ENCODE measurements around the gene TMEM217.

Gene TMEM217

DNA sequence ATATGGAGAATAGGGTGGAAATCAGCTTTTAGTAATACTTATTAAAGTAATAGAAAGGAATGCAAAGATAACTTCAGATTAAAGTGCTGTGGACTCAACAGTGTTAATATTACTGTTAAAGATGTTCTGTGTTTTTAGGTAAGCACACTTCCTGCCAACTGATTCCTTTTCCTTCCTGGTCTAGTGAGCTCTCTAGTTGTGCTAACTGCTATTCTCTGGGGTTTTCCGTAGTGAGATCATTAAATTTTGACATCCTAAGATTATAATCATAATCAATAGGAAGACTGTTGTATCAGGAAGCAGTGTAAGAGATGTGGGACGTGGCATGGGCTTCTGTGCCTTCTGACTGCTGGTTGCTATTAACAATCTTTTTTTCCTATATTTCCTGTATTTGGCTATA lies 1.2 kb upstream of the TMEM217 start:
- Histone ChIP-seq H3K4ac (ENCODE audit: low read depth, low read length) (peak overlapping the region; percentile 50), H4K91ac (ENCODE audit: low read depth, low read length) (no peak overlapping the region), H2BK120ac (ENCODE audit: insufficient read depth, low read length, poor library complexity) (no peak overlapping the region), H3K14ac (ENCODE audit: low read length) (no peak overlapping the region), H3K27ac (ENCODE audit: low read depth, low read length) (no peak overlapping the region), H3K27me3 (ENCODE audit: insufficient read depth, low read length) (no peaks in the 10 kb centered on the region), H3K4me3 (ENCODE audit: low read depth, low read length) (no peak overlapping the region), H3K79me2 (ENCODE audit: control insufficient read depth, insufficient read depth, low read length, poor library complexity) (peaks cover 3% of the 10 kb centered on the region), H4K12ac (ENCODE audit: low read depth, low read length) (no peak overlapping the region), H3K23ac (ENCODE audit: low read length) (no peak overlapping the region), H2BK12ac (ENCODE audit: low read length) (no peak overlapping the region), H2BK5ac (ENCODE audit: low read depth, low read length, poor library complexity) (no peak overlapping the region), H4K8ac (ENCODE audit: low read depth, low read length) (no peak overlapping the region), H3K36me3 (ENCODE audit: control insufficient read depth in 1 of 2, insufficient read depth in 2 of 2, low read length in 2 of 2) (peaks cover 0 to 2% of the 10 kb centered on the region in 2 experiments), H3K4me1 (ENCODE audit: control insufficient read depth in 1 of 2, insufficient read depth in 2 of 2, low read length in 2 of 2) (no peaks in the 10 kb centered on the region), H3K9me3 (ENCODE audit: insufficient read depth, low read depth, low read length) (no peaks in the 10 kb centered on the region), H3K18ac (ENCODE audit: low read length) (no peak overlapping the region), H3K4me2 (ENCODE audit: low read length) (no peak overlapping the region), H2AFZ (ENCODE audit: insufficient read depth, low read length, poor library complexity) (no peak overlapping the region), H3K9ac (ENCODE audit: low read length) (no peak overlapping the region), H3K79me1 (ENCODE audit: low read length) (peaks cover 7% of the 10 kb centered on the region), H2AK5ac (ENCODE audit: low read length) (no peak overlapping the region)
- DNase-seq, result no peak
- no CpG with 5 or more reads among the region's 2 CpGs for WGBS (ENCODE audit: extremely low coverage, insufficient coverage, insufficient read length)

DNA sequence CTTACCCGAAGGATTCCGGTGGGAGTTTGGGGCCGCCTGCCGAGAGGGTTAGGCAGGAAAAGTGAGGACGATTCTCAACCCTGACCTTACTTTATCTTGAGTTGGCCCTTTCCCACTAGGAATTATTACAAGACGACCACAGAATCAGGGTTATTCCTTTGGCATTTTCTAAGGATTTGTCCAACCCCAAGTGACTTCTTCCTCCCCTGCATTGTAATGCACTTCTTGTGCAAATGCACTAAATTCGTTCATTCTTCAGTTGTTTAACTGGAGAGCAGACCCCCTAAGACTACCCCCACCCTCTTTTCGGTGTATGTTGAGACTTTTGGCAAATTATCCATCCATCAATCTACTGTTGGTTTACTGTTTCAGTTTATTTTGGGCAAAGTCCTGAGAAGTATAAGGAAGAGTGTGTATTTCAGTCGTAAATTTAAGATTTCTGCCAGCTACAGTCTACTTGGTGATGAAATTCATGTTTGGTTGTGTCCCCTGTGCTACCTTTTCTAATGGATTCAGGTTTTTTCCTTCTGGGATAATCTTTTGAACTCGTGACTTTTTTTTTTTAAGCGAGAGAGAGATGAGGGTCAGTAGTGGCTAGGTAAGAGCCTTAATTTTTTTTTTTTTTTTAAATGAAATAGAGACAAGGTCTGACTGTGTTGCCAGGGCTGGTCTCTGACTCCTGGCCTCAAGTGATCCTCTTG lies 611 bp upstream of the TMEM217 start:
- peak overlapping the region; percentile 68 for H3K4me2 ChIP-seq (ENCODE audit: low read length)
- H2AFZ ChIP-seq (ENCODE audit: insufficient read depth, low read length, poor library complexity), result peak overlapping the region; percentile 96
- peak overlapping the region; percentile 94 for H3K14ac ChIP-seq (ENCODE audit: low read length)
- H2BK5ac ChIP-seq (ENCODE audit: low read depth, low read length, poor library complexity), result no peak overlapping the region
- peaks cover 3% of the 10 kb centered on the region for H3K79me2 ChIP-seq (ENCODE audit: control insufficient read depth, insufficient read depth, low read length, poor library complexity)
- H3K36me3 ChIP-seq (ENCODE audit: control insufficient read depth in 1 of 2, insufficient read depth in 2 of 2, low read length in 2 of 2), result peaks cover 0 to 2% of the 10 kb centered on the region in 2 experiments
- no peak overlapping the region for H2BK120ac ChIP-seq (ENCODE audit: insufficient read depth, low read length, poor library complexity)
- peak overlapping the region; percentile 54 for H3K27ac ChIP-seq (ENCODE audit: low read depth, low read length)
- no peaks in the 10 kb centered on the region for H3K4me1 ChIP-seq (ENCODE audit: control insufficient read depth in 1 of 2, insufficient read depth in 2 of 2, low read length in 2 of 2)
- H4K8ac ChIP-seq (ENCODE audit: low read depth, low read length), result peak overlapping the region; percentile 98
- no peak overlapping the region for H3K23ac ChIP-seq (ENCODE audit: low read length)
- H3K79me1 ChIP-seq (ENCODE audit: low read length), result peaks cover 7% of the 10 kb centered on the region
- H2AK5ac ChIP-seq (ENCODE audit: low read length), result no peak overlapping the region
- H3K18ac ChIP-seq (ENCODE audit: low read length), result peak overlapping the region; percentile 84
- peak overlapping the region; percentile 65 for H4K12ac ChIP-seq (ENCODE audit: low read depth, low read length)
- no peak for DNase-seq
- WGBS (ENCODE audit: extremely low coverage, insufficient coverage, insufficient read length), result no CpG with 5 or more reads among the region's 11 CpGs
- no peaks in the 10 kb centered on the region for H3K9me3 ChIP-seq (ENCODE audit: insufficient read depth, low read depth, low read length)
- H3K4me3 ChIP-seq (ENCODE audit: low read depth, low read length), result peak overlapping the region; percentile 93
- peak overlapping the region; percentile 90 for H3K4ac ChIP-seq (ENCODE audit: low read depth, low read length)
- no peak overlapping the region for H2BK12ac ChIP-seq (ENCODE audit: low read length)
- peak overlapping the region; percentile 89 for H4K91ac ChIP-seq (ENCODE audit: low read depth, low read length)
- H3K27me3 ChIP-seq (ENCODE audit: insufficient read depth, low read length), result no peaks in the 10 kb centered on the region
- peak overlapping the region; percentile 92 for H3K9ac ChIP-seq (ENCODE audit: low read length)

DNA sequence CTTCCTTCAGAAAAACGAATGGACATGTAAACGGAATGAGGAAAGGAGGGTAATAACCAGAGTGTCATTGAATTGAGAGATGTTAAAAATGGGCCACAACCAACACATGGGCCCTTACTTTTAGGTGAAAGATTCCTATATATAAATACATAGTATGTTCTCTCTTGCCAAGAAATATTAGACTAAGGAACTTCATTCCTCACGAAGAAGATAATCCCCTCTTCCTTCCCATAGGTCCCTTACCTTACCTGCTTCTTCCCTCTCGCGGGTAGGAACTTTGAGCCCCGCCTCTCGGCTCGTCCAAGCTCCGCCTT lies 667 bp downstream of the TMEM217 start:
- H3K4ac ChIP-seq (ENCODE audit: low read depth, low read length), result no peak overlapping the region
- no peak overlapping the region for H4K91ac ChIP-seq (ENCODE audit: low read depth, low read length)
- H3K9me3 ChIP-seq (ENCODE audit: insufficient read depth, low read depth, low read length), result no peaks in the 10 kb centered on the region
- peaks cover 7% of the 10 kb centered on the region for H3K79me1 ChIP-seq (ENCODE audit: low read length)
- H2AFZ ChIP-seq (ENCODE audit: insufficient read depth, low read length, poor library complexity), result peak overlapping the region; percentile 58
- H3K79me2 ChIP-seq (ENCODE audit: control insufficient read depth, insufficient read depth, low read length, poor library complexity), result peaks cover 3% of the 10 kb centered on the region
- H3K18ac ChIP-seq (ENCODE audit: low read length), result no peak overlapping the region
- H2BK5ac ChIP-seq (ENCODE audit: low read depth, low read length, poor library complexity), result no peak overlapping the region
- H3K4me1 ChIP-seq (ENCODE audit: control insufficient read depth in 1 of 2, insufficient read depth in 2 of 2, low read length in 2 of 2), result no peaks in the 10 kb centered on the region
- H2AK5ac ChIP-seq (ENCODE audit: low read length), result no peak overlapping the region
- no peak overlapping the region for H3K4me3 ChIP-seq (ENCODE audit: low read depth, low read length)
- DNase-seq, result no peak
- no peak overlapping the region for H3K23ac ChIP-seq (ENCODE audit: low read length)
- H3K4me2 ChIP-seq (ENCODE audit: low read length), result peak overlapping the region; percentile 51
- H2BK120ac ChIP-seq (ENCODE audit: insufficient read depth, low read length, poor library complexity), result no peak overlapping the region
- H4K8ac ChIP-seq (ENCODE audit: low read depth, low read length), result no peak overlapping the region
- H2BK12ac ChIP-seq (ENCODE audit: low read length), result no peak overlapping the region
- no peak overlapping the region for H3K9ac ChIP-seq (ENCODE audit: low read length)
- H3K27ac ChIP-seq (ENCODE audit: low read depth, low read length), result no peak overlapping the region
- no CpG with 5 or more reads among the region's 9 CpGs for WGBS (ENCODE audit: extremely low coverage, insufficient coverage, insufficient read length)
- no peaks in the 10 kb centered on the region for H3K27me3 ChIP-seq (ENCODE audit: insufficient read depth, low read length)
- H3K36me3 ChIP-seq (ENCODE audit: control insufficient read depth in 1 of 2, insufficient read depth in 2 of 2, low read length in 2 of 2), result no peaks in the 10 kb centered on the region
- H4K12ac ChIP-seq (ENCODE audit: low read depth, low read length), result no peak overlapping the region
- H3K14ac ChIP-seq (ENCODE audit: low read length), result no peak overlapping the region

DNA sequence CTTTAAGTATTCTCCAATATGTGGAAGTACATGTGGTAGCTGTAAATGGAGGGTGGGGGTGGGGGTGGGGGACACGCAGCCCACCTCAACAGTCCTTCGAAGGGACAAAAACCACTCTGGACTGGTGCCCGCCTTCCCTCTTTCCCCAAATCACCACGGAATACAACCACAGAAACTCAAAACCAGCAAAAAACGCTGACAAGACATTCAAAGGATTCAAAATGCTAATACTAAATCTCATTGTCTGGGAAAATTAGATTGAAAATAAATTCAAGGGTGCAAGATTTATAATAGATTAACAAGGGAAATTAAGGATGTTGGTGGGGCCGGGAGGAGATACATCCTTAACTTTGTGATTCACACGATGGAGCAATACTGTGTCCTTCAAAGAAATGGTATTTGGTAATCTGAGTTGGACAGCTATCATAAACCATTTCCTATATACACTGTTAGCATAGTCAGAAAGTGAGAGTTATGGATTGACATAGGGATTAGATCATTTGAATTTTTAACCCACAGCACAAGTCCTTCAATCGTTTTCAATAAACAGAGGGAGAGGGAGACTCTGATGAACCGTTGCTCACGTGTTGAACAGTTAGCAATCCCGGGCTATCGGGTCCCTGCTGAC lies 1.1 kb downstream of the TMEM217 start:
- Histone ChIP-seq H2AFZ (ENCODE audit: insufficient read depth, low read length, poor library complexity) (peak overlapping the region; percentile 58), H4K12ac (ENCODE audit: low read depth, low read length) (no peak overlapping the region), H3K18ac (ENCODE audit: low read length) (no peak overlapping the region), H3K27ac (ENCODE audit: low read depth, low read length) (no peak overlapping the region), H2AK5ac (ENCODE audit: low read length) (no peak overlapping the region), H3K36me3 (ENCODE audit: control insufficient read depth in 1 of 2, insufficient read depth in 2 of 2, low read length in 2 of 2) (no peaks in the 10 kb centered on the region), H2BK5ac (ENCODE audit: low read depth, low read length, poor library complexity) (no peak overlapping the region), H3K4ac (ENCODE audit: low read depth, low read length) (no peak overlapping the region), H3K9me3 (ENCODE audit: insufficient read depth, low read depth, low read length) (no peaks in the 10 kb centered on the region), H2BK120ac (ENCODE audit: insufficient read depth, low read length, poor library complexity) (no peak overlapping the region), H3K79me2 (ENCODE audit: control insufficient read depth, insufficient read depth, low read length, poor library complexity) (peaks cover 3% of the 10 kb centered on the region), H3K27me3 (ENCODE audit: insufficient read depth, low read length) (no peaks in the 10 kb centered on the region), H4K8ac (ENCODE audit: low read depth, low read length) (no peak overlapping the region), H4K91ac (ENCODE audit: low read depth, low read length) (no peak overlapping the region), H3K23ac (ENCODE audit: low read length) (no peak overlapping the region), H3K9ac (ENCODE audit: low read length) (no peak overlapping the region), H2BK12ac (ENCODE audit: low read length) (no peak overlapping the region), H3K4me2 (ENCODE audit: low read length) (peak overlapping the region; percentile 51), H3K4me1 (ENCODE audit: control insufficient read depth in 1 of 2, insufficient read depth in 2 of 2, low read length in 2 of 2) (no peaks in the 10 kb centered on the region), H3K79me1 (ENCODE audit: low read length) (peaks cover 7% of the 10 kb centered on the region), H3K14ac (ENCODE audit: low read length) (no peak overlapping the region), H3K4me3 (ENCODE audit: low read depth, low read length) (no peak overlapping the region)
- no CpG with 5 or more reads among the region's 12 CpGs for WGBS (ENCODE audit: extremely low coverage, insufficient coverage, insufficient read length)
- DNase-seq, result peak; percentile 13 to 54
